Skeletal muscle tissue (tissue), 4 donors: Measurements from ENCODE around the gene UGT1A3. TPM values are rescaled to one million over a fixed set of nuclear protein-coding genes. Genes with fewer than 3 reads are reported as not detected.

Experiments
- H3K27ac ChIP-seq: one replicate; pipeline ENCODE4 v1.7.0; 2013; ENCODE audit warnings: mild to moderate bottlenecking, low read depth, low read length, inconsistent platforms
- H3K27me3 ChIP-seq, 3 donors: one replicate each; pipeline ENCODE4 v1.7.0; 2013; ENCODE audit warnings: low read length in 3 of 3; ENCODE audit not compliant: control insufficient read depth in 3 of 3, insufficient read depth in 3 of 3
- H3K36me3 ChIP-seq, 3 donors: one replicate each; pipeline ENCODE4 v1.7.0; 2013; ENCODE audit warnings: low read length in 3 of 3; ENCODE audit not compliant: control insufficient read depth in 3 of 3, insufficient read depth in 3 of 3
- H3K4me1 ChIP-seq, 3 donors: one replicate each; pipeline ENCODE4 v1.7.0; 2013; ENCODE audit warnings: low read length in 3 of 3, mild to moderate bottlenecking in 3 of 3; ENCODE audit not compliant: control insufficient read depth in 3 of 3, insufficient read depth in 3 of 3
- H3K4me3 ChIP-seq, 3 donors: one replicate each; pipeline ENCODE4 v1.7.0; 2013; ENCODE audit warnings: low read length in 3 of 3
- H3K9ac ChIP-seq, 3 donors: one replicate each; pipeline ENCODE4 v1.7.0; 2013; ENCODE audit warnings: low read length in 3 of 3, mild to moderate bottlenecking in 3 of 3, moderate library complexity in 2 of 3, low read depth in 1 of 3
- H3K9me3 ChIP-seq, 3 donors: one replicate each; pipeline ENCODE4 v1.7.0; 2013; ENCODE audit warnings: low read length in 3 of 3; ENCODE audit not compliant: control insufficient read depth in 3 of 3
- total RNA-seq: library from RNA; depleted of rRNA; stranded (reverse); fragments of >200 nt; gene quantifications from one replicate; pipeline ENCODE4 v1.2.3, GENCODE V29; 2014
- donor health status: Osteomylitis.

UGT1A3 gene
- total RNA-seq, 1 donor from 2014 or later = not detected

GRCh38 chr2:233813236-233814055, 84.6 kb downstream of the UGT1A3 start:
- no peak overlapping the region for H3K27ac ChIP-seq
- H3K4me1 ChIP-seq = no peaks in the 10 kb centered on the region
- no peaks in the 10 kb centered on the region for H3K36me3 ChIP-seq
- no peaks in the 10 kb centered on the region for H3K9me3 ChIP-seq
- H3K27me3 ChIP-seq = peaks cover 0 to 10% (median 9%) of the 10 kb centered on the region in 3 donors
- H3K4me3 ChIP-seq = no peak overlapping the region
- no peak overlapping the region for H3K9ac ChIP-seq

- Histone ChIP-seq H3K27me3 (peaks cover under 1 to 6% (median 2%) of the 10 kb centered on the region in 3 donors), H3K27ac (no peak overlapping the region), H3K9me3 (no peaks in the 10 kb centered on the region), H3K36me3 (no peaks in the 10 kb centered on the region), H3K4me1 (no peaks in the 10 kb centered on the region), H3K9ac (no peak overlapping the region), H3K4me3 (no peak overlapping the region)
These were observed 85.4 kb downstream of the UGT1A3 start for GRCh38 chr2:233814056-233814835.

GRCh38 chr2:233815861-233816260, 87.0 kb downstream of the UGT1A3 start:
- Histone ChIP-seq H3K27ac (no peak overlapping the region), H3K4me1 (no peaks in the 10 kb centered on the region), H3K4me3 (no peak overlapping the region), H3K9me3 (no peaks in the 10 kb centered on the region), H3K27me3 (peaks cover 0 to 5% (median 3%) of the 10 kb centered on the region in 3 donors), H3K36me3 (no peaks in the 10 kb centered on the region), H3K9ac (no peak overlapping the region)

GRCh38 chr2:233816334-233816733, 87.5 kb downstream of the UGT1A3 start:
- Histone ChIP-seq H3K9me3 (no peaks in the 10 kb centered on the region), H3K27ac (peak overlapping the region; percentile 23), H3K9ac (no peak overlapping the region), H3K4me1 (no peaks in the 10 kb centered on the region), H3K27me3 (peaks cover 0 to 5% (median 3%) of the 10 kb centered on the region in 3 donors), H3K36me3 (no peaks in the 10 kb centered on the region), H3K4me3 (no peak overlapping the region)

GRCh38 chr2:233816771-233817170, 87.9 kb downstream of the UGT1A3 start:
- Histone ChIP-seq H3K9me3 (no peaks in the 10 kb centered on the region), H3K9ac (no peak overlapping the region), H3K27me3 (peaks cover 0 to 5% (median 3%) of the 10 kb centered on the region in 3 donors)

GRCh38 chr2:233817361-233817911, 88.6 kb downstream of the UGT1A3 start:
- H3K27ac ChIP-seq = no peak overlapping the region
- no peaks in the 10 kb centered on the region for H3K9me3 ChIP-seq
- no peak overlapping the region for H3K9ac ChIP-seq
- no peak overlapping the region for H3K4me3 ChIP-seq
- no peaks in the 10 kb centered on the region for H3K36me3 ChIP-seq
- no peaks in the 10 kb centered on the region for H3K4me1 ChIP-seq
- H3K27me3 ChIP-seq = peaks cover 0 to 5% (median 3%) of the 10 kb centered on the region in 3 donors

More at GRCh38 chr2:233816771-233817170, 87.9 kb downstream of the UGT1A3 start:
- H3K4me1 ChIP-seq = no peaks in the 10 kb centered on the region
- H3K36me3 ChIP-seq = no peaks in the 10 kb centered on the region
- H3K27ac ChIP-seq = peak overlapping the region; percentile 23
- H3K4me3 ChIP-seq = no peak overlapping the region

GRCh38 chr2:233817995-233818638, 89.3 kb downstream of the UGT1A3 start:
- no peak overlapping the region for H3K9ac ChIP-seq
- peaks cover 0 to 5% (median 3%) of the 10 kb centered on the region in 3 donors for H3K27me3 ChIP-seq
- H3K36me3 ChIP-seq = no peaks in the 10 kb centered on the region
- no peaks in the 10 kb centered on the region for H3K9me3 ChIP-seq
- no peak overlapping the region for H3K4me3 ChIP-seq
- no peaks in the 10 kb centered on the region for H3K4me1 ChIP-seq
- no peak overlapping the region for H3K27ac ChIP-seq

GRCh38 chr2:233818639-233819621, 90.1 kb downstream of the UGT1A3 start:
- peaks cover 0 to 5% (median 3%) of the 10 kb centered on the region in 3 donors for H3K27me3 ChIP-seq
- no peaks in the 10 kb centered on the region for H3K4me1 ChIP-seq
- H3K9me3 ChIP-seq = no peaks in the 10 kb centered on the region
- no peak overlapping the region for H3K9ac ChIP-seq
- no peak overlapping the region for H3K27ac ChIP-seq
- no peaks in the 10 kb centered on the region for H3K36me3 ChIP-seq
- no peak overlapping the region for H3K4me3 ChIP-seq
